ENCODE results near the gene KRTAP21-2. TPM values are rescaled to one million over a fixed set of nuclear protein-coding genes. Genes with fewer than 3 reads are reported as not detected.

The KRTAP21-2 gene
- total RNA-seq, 1 experiment from 2014 or later, result not detected

GRCh38 chr21:30769724-30770431 is 22.8 kb upstream of the KRTAP21-2 start:
- Mint-ChIP-seq H3K27me3 (ENCODE audit: low read depth) (peaks cover 3% of the 10 kb centered on the region; the same call in 1 of the 2 replicates), H3K4me3 (no peak overlapping the region), H3K4me1 (no peaks in the 10 kb centered on the region), H3K36me3 (ENCODE audit: insufficient read depth in 1 of 3, low read depth in 3 of 3) (peaks cover 0 to 22% (median 0%) of the 10 kb centered on the region in 3 experiments; a peak in 2 of 7 replicates), H3K27ac (no peak overlapping the region), H3K9me3 (peaks cover 3 to 9% of the 10 kb centered on the region in 2 experiments; a peak in 4 of 5 replicates)
- H3K27ac ChIP-seq (ENCODE audit: insufficient read length, low read depth, low read length), result no peak overlapping the region
- H2BK5ac ChIP-seq (ENCODE audit: insufficient read length, low read length), result no peak overlapping the region
- WGBS (ENCODE audit: extremely low coverage, insufficient read length, low lambda C conversion rate), result no CpG with 5 or more reads among the region's 4 CpGs
- H3K56ac ChIP-seq (ENCODE audit: insufficient read length, low read depth, low read length), result no peak overlapping the region
- H3K79me2 ChIP-seq (ENCODE audit: insufficient read depth, low read length), result no peaks in the 10 kb centered on the region
- no peaks in the 10 kb centered on the region for H3K9me3 ChIP-seq (ENCODE audit: control insufficient read depth, low read depth, low read length)
- H2AFZ ChIP-seq (ENCODE audit: low read length), result no peak overlapping the region
- H3K4me2 ChIP-seq (ENCODE audit: insufficient read depth, insufficient read length, low read length), result no peak overlapping the region
- no peak overlapping the region for H4K91ac ChIP-seq (ENCODE audit: insufficient read length, low read depth, low read length)
- no peak overlapping the region for H2BK15ac ChIP-seq (ENCODE audit: low read depth, low read length)
- no peaks in the 10 kb centered on the region for H3K79me1 ChIP-seq (ENCODE audit: insufficient read depth, low read depth, low read length, poor library complexity, severe bottlenecking)
- no peak overlapping the region for H3K18ac ChIP-seq (ENCODE audit: insufficient read length, low read depth, low read length)
- no peak overlapping the region for H2BK120ac ChIP-seq (ENCODE audit: low read depth, low read length, poor library complexity, severe bottlenecking)
- no peaks in the 10 kb centered on the region for H3K23me2 ChIP-seq (ENCODE audit: insufficient read length, low read depth, low read length, poor library complexity, severe bottlenecking)
- H3K4ac ChIP-seq (ENCODE audit: low read depth, low read length), result no peak overlapping the region
- TF ChIP-seq CTCF (conservative IDR thresholded peaks at IDR 0.05), result no peak
- no peak overlapping the region for H3K9ac ChIP-seq (ENCODE audit: extremely low read depth, insufficient read length, low read length)
- H2BK20ac ChIP-seq (ENCODE audit: low read depth, low read length, poor library complexity, severe bottlenecking), result no peak overlapping the region
- no peak overlapping the region for H4K5ac ChIP-seq (ENCODE audit: insufficient read length, low read depth, low read length)
- no peaks in the 10 kb centered on the region for H3K27me3 ChIP-seq (ENCODE audit: insufficient read depth, low read length)
- H3K23ac ChIP-seq (ENCODE audit: insufficient read length, low read depth, low read length), result no peak overlapping the region
- no peaks in the 10 kb centered on the region for H3K4me1 ChIP-seq (ENCODE audit: insufficient read depth, low read length)
- H3T11ph ChIP-seq (ENCODE audit: low read length), result no peak overlapping the region
- H4K8ac ChIP-seq (replicated peaks; ENCODE audit: insufficient read length, low read depth, low read length), result no peak overlapping the region
- no peak overlapping the region for H2AK5ac ChIP-seq (ENCODE audit: insufficient read length, low read length)
- H2BK12ac ChIP-seq (ENCODE audit: insufficient read length, low read depth, low read length), result no peak overlapping the region
- no peak overlapping the region for H3K14ac ChIP-seq (ENCODE audit: insufficient read depth, low read length)
- H4K20me1 ChIP-seq (ENCODE audit: control insufficient read depth, insufficient read depth, insufficient read length), result no peaks in the 10 kb centered on the region
- no peak for DNase-seq
